GM12873 (cell line): ENCODE results near the gene ATXN1.

ENCODE experiments used
- TF ChIP-seq, protein P1 (sequence below): IDR thresholded peaks from 2 replicates; pipeline ENCODE4 v1.5.1; 2012; ENCODE audit warnings: low read depth, mild to moderate bottlenecking, moderate library complexity, low read length, control low read depth; ENCODE audit not compliant: insufficient read depth; ENCODE audit errors: missing control alignments

Gene ATXN1

DNA sequence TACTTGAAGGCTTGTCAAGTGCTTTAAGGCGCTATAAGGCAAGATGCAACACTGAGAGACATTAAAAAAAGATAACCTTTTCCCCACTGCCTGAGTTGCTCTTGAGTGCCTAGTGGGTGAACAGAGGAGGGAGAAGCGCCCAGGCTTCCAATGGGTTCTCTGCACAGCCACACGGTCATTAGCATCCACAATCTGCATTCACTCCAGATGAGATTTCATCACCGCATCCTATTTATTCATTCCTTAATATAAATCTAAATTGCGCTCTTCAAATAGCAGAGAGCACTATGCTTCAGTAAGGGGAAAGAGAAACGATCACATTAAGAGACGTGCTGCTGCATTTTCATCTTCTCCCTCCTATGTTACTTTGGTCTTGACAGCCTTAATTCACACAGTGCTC is 219.2 kb downstream of the ATXN1 start:
- TF ChIP-seq, protein P1, sequence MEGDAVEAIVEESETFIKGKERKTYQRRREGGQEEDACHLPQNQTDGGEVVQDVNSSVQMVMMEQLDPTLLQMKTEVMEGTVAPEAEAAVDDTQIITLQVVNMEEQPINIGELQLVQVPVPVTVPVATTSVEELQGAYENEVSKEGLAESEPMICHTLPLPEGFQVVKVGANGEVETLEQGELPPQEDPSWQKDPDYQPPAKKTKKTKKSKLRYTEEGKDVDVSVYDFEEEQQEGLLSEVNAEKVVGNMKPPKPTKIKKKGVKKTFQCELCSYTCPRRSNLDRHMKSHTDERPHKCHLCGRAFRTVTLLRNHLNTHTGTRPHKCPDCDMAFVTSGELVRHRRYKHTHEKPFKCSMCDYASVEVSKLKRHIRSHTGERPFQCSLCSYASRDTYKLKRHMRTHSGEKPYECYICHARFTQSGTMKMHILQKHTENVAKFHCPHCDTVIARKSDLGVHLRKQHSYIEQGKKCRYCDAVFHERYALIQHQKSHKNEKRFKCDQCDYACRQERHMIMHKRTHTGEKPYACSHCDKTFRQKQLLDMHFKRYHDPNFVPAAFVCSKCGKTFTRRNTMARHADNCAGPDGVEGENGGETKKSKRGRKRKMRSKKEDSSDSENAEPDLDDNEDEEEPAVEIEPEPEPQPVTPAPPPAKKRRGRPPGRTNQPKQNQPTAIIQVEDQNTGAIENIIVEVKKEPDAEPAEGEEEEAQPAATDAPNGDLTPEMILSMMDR, result no peak

DNA sequence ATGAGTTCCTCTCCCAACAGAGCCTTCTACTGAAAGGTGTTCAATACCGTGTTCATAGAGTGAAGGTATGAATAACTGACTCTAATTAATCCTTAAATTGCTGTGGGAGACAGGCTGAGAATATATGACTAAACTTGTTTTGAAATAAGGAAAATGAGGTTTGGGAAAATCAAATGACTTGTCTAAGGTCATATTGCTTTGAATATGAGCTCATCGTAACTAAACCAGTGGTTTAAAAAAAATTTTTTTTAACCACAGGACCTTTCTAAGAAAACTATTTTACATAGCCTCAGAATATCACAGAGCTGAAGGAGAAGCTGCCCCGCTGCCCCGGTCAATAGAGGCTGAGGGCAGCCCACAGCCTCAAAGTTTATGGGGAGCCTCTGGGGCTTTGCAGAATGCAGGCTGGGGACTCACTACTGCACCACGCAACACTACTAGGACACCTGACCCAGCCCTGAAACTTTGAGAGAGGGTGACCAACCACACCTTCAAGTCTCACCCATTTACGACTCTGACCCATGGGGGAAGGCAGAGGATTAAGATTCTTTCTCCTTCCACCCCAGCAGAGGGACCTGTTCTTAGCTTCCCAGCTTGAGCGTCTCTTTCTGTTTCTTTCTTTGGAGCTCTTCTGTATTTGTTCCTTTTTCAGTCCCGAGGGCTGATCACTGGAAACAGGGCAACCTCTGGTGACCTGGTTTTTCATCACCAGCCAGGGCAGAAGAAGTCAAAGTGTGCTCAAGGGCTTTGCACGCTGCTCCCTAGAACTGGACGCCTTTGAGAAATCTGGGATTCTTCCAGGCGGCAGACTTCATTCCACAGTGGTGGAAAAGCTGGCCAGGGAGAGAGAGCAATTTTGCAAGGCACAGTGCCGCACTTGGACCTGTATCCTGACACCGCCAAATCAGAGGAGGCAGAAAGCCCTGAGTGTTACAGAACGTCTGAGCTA is 220.2 kb downstream of the ATXN1 start:
- TF ChIP-seq, protein P1, result no peak

DNA sequence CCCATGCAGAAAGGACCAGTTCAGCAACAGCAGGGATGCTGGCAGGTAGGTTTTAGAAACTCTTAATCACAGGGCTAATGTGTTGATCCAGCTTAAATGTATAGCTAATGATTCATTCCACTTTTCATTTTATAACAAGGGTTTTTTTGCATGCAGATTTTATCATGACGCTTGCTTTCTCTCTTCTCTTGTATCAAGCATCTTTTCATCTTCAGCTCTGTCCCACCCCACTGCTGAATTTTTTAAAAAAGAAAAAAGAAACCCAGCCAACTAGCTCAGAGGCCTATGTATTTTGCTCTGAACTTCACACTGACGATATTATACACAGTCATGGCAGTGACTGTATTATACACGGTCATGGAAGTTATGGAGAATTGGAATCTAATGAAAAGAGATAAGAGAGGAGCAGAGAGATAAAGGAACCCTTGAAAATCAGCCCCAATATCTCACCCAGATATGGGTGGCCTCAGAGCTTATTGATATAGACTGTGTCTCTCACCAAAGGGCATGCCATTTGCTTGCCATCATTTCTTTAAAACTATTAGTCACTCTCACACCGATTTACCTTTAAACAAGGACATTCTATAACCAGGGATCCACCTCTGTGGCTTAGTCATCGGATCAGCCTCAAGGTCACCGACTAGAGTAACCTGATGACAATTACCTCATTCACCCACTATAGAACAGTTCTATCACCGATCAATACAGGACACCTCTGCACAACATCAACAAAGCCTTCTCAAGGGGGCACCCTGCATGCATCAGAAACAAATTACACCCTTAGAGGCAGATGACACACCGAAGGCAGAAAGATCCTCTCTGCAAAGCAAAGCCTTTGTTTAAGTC is 222.0 kb downstream of the ATXN1 start:
- TF ChIP-seq, protein P1, result no peak

DNA sequence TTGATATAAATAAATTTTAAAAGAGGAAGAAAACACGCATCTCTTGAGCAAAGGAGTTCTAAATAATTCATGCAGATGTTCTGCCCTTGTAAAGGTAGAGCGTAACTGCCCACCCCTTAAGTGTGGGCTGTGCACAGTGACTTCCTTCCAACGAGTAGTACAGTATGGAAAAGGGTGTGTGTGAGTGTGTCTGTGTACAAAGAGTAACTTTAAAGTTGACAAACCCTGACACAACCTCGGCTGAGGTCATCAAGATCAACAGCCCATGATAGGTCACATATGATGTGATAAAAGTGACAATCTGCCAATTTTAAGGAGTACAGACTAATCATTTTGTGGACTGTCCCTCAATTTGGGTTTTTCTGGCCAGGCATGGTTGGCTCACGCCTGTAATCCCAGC is 225.7 kb downstream of the ATXN1 start:
- TF ChIP-seq, protein P1, result no peak

DNA sequence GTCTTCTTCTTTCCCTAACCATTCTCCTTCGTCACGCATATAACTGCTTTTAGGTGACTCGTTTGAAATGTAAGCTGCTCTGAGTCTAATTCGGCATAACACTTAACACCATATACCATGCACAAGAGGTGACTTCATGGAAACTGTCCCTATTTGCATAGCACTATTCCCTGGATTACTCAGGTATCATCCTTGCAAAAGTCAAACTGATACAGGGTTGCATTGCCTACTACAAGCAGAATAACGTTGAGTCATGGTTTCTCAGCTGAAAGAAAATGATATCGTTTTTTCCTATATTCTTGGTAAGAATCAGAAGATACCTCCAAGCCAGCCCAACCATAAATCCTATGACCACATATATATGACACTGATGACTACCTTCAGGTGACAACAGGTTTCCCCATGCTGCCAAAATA is 227.5 kb downstream of the ATXN1 start:
- TF ChIP-seq, protein P1, result no peak

DNA sequence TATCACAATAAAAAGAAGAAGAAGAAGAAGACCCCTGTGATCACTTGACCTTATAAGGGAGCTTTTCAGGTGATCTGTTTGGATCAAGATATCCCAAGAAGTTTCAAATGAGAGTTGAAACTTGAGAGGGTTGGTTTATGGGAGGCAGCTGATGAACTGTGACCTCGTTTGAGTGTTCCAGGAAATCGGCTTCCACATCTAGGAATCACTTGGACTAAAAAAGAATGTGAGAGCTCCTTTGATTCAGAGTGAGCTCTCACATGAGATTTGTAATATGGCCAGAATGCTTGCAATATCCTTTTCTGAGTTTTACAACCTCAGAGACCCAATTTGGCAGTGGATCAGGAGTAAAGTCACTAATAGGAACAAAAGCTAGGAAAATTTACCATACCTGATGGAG is 228.1 kb downstream of the ATXN1 start:
- TF ChIP-seq, protein P1, result no peak

DNA sequence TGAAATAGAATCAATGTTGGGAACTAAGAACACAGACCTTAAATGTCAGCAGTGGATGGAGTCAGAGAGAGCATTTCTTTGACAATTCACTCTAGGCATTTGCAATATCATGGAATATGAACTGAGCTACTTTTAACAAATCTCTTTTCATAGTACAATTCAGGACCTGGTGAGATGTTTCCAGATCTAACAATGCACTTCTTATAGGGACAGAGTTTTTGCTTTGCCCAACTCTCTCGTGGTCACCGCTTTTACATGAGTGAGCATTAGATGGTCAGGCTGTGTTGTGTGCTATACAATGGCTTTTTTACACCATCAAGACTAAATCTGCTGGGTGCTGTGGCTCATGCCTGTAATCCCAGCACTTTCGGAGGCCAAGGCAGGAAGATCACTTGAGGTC is 233.6 kb downstream of the ATXN1 start:
- TF ChIP-seq, protein P1, result no peak
